ENCODE data around the gene MTCL1. TPM values are rescaled to one million over a fixed set of nuclear protein-coding genes. Genes with fewer than 3 reads are reported as not detected.

The MTCL1 gene
- polyA plus RNA-seq, 1 experiment = 56.6 TPM

- no peak for TF ChIP-seq CTCF (IDR thresholded peaks at IDR 0.05; ENCODE audit: low read depth, low read length)
- ChIA-PET POLR2A (interaction anchor here (0.7 to 2.8 kb wide), 13 partner anchors 12 to 265 kb away, joined by 3 to 22 read pairs (median 6); partner anchors contain the start of gene MTCL1), CTCF (interaction anchor here (1.1 to 5.7 kb wide), 5 partner anchors 94 to 186 kb away, joined by 3 to 30 read pairs (median 4); no protein-coding TSS in a partner anchor)
Observed at GRCh38 chr18:8801263-8801901, 96.0 kb downstream of the MTCL1 start.

GRCh38 chr18:8802017-8802672 is 96.8 kb downstream of the MTCL1 start:
- Histone ChIP-seq H3K9me3 (ENCODE audit: control insufficient read depth, insufficient read depth, low read length) (no peaks in the 10 kb centered on the region), H3K4me3 (ENCODE audit: low read depth, low read length) (no peak overlapping the region), H3K27ac (ENCODE audit: low read depth, low read length) (peak overlapping the region; percentile 100), H3K27me3 (ENCODE audit: control insufficient read depth, insufficient read depth, low read length) (no peaks in the 10 kb centered on the region)
- TF ChIP-seq CTCF (IDR thresholded peaks at IDR 0.05; ENCODE audit: low read depth, low read length) = peak; percentile 21; the same call in 1 of the 2 replicates
- ChIA-PET POLR2A (interaction anchor here (1.0 to 2.0 kb wide), 3 partner anchors 33 to 186 kb away, joined by 3 to 16 read pairs (median 5); partner anchors contain the start of gene MTCL1), CTCF (interaction anchor here (0.6 to 5.7 kb wide), 7 partner anchors 9 to 187 kb away, joined by 3 to 30 read pairs (median 3); no protein-coding TSS in a partner anchor)
- no peak for DNase-seq (ENCODE audit: low read depth, low spot score)

More at GRCh38 chr18:8801263-8801901, 96.0 kb downstream of the MTCL1 start:
- DNase-seq (ENCODE audit: low read depth, low spot score) = peak; percentile 89
- Histone ChIP-seq H3K9me3 (ENCODE audit: control insufficient read depth, insufficient read depth, low read length) (no peaks in the 10 kb centered on the region), H3K4me3 (ENCODE audit: low read depth, low read length) (no peak overlapping the region), H3K27me3 (ENCODE audit: control insufficient read depth, insufficient read depth, low read length) (no peaks in the 10 kb centered on the region), H3K27ac (ENCODE audit: low read depth, low read length) (peak overlapping the region; percentile 100)

- POLR2A ChIA-PET = no interaction called here
- no peaks in the 10 kb centered on the region for H3K27me3 ChIP-seq (ENCODE audit: control insufficient read depth, insufficient read depth, low read length)
- CTCF ChIA-PET = interaction anchor here (1.0 to 1.7 kb wide), 3 partner anchors 8 to 186 kb away, joined by 3 to 5 read pairs (median 3); no protein-coding TSS in a partner anchor
- DNase-seq (ENCODE audit: low read depth, low spot score) = no peak
- no peak overlapping the region for H3K27ac ChIP-seq (ENCODE audit: low read depth, low read length)
- TF ChIP-seq CTCF (IDR thresholded peaks at IDR 0.05; ENCODE audit: low read depth, low read length) = no peak
- no peak overlapping the region for H3K4me3 ChIP-seq (ENCODE audit: low read depth, low read length)
- no peaks in the 10 kb centered on the region for H3K9me3 ChIP-seq (ENCODE audit: control insufficient read depth, insufficient read depth, low read length)
Observed at GRCh38 chr18:8803063-8803795, 97.9 kb downstream of the MTCL1 start.

- POLR2A ChIA-PET = no interaction called here
- Histone ChIP-seq H3K27ac (ENCODE audit: low read depth, low read length) (no peak overlapping the region), H3K27me3 (ENCODE audit: control insufficient read depth, insufficient read depth, low read length) (no peaks in the 10 kb centered on the region), H3K4me3 (ENCODE audit: low read depth, low read length) (no peak overlapping the region), H3K9me3 (ENCODE audit: control insufficient read depth, insufficient read depth, low read length) (no peaks in the 10 kb centered on the region)
- TF ChIP-seq CTCF (IDR thresholded peaks at IDR 0.05; ENCODE audit: low read depth, low read length) = no peak
- CTCF ChIA-PET = interaction anchor here (1.4 kb wide), 1 partner anchor 184 kb away, joined by 8 read pairs; no protein-coding TSS in a partner anchor
- no peak for DNase-seq (ENCODE audit: low read depth, low spot score)
Observed at GRCh38 chr18:8803957-8804356, 98.6 kb downstream of the MTCL1 start.

Data from AG04450 (cell line).